Measurements from ENCODE around the gene C7orf25.

Gene C7orf25

DNA sequence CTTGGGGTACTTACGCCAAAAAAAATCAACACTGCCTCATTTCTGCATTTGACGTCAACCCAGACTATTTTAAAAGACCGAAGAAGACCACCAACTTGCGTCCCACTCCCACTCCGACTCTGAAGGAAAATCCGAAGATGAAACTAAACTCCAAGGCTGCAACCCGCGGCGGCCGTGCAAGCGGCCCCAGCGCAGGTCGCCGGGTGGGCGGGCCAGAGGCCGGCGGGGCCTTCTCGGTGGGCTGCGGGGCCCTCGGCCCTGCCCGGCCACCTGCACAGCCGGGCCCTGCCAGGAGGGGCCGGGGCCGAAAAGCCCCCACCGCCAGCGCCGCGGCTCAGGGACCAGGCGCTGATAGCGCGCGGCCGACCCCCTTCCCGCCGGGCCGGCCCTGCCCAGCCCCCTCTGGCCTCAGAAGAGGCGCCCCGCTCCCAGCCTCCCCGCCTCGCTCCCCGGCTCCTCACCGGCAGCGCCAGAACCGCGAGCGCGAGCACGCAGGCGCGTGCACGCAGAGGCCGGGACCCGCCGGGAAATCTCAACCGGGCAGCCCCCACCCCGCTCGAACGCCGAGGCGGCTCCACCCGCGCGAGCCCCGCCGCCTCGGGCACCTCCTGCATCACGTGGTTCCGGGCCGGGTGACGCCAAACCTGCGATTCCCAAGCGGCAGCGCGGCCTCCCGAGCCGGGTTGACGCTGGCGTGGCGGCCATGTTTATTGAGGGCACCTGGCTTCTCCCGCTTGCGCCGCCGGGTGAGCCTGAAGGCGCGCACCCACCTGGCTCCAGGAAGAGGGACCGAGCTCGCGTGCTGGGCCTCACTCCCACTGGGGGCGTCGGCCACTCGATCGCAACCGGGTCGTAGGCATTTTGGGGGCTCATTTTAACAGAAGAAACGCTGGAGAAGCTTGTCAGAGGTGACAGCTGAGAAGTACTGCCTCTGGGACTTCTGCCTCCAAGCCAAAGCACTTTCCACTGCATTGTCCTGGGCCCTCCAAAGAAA, at the start of gene C7orf25:
Gene C7orf25, minus strand, starts transcription at position 617 of the 994 bp plus-strand sequence. CDS start 1,170 bp downstream, outside the sequence.
- DNase-seq (ENCODE audit: extremely low spot score), result peak; percentile 93
- no peak for TF ChIP-seq CTBP1 (IDR thresholded peaks at IDR 0.05; ENCODE audit: borderline replicate concordance)
- no peak for TF ChIP-seq ELF4 (IDR thresholded peaks at IDR 0.05)
- 0 out of 2 replicates have a peak, but pooled peaks have one; percentile 61 for TF ChIP-seq HDGF (IDR thresholded peaks at IDR 0.05; ENCODE audit: borderline replicate concordance)
- TF ChIP-seq L3MBTL2 (conservative IDR thresholded peaks at IDR 0.05), result peak; percentile 91
- TF ChIP-seq FOXM1 (IDR thresholded peaks at IDR 0.05; ENCODE audit: borderline replicate concordance), result 0 out of 2 replicates have a peak, but pooled peaks have one; percentile 4
- POLR2A ChIA-PET, result interaction anchor here (0.7 to 2.2 kb wide), 4 partner anchors 18 to 23 kb away, joined by 4 to 7 read pairs (median 5); partner anchors contain the start of genes MRPL32 and PSMA2
- CTCF ChIA-PET, result no interaction called here

DNA sequence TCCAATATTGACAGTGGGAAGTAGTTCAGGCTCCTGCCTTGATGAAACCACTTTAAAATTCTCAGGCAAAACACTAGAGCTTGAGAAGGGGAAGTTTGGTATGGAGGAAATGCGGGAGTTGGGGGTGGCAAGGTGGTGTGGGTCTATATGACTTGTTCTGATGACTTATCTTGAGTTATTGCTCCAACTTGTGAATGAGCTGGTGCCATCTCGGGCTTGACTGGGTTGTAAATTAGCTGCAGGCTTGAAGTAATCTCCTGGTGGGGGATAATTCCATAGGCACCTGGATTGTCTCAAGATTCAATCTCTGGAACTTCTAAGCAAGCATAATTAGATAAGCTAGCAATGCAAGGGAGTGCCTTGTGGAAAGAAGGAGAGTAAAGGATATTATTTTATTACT, 49.3 kb upstream of the C7orf25 start:
- CTCF ChIA-PET, result no interaction called here

DNA sequence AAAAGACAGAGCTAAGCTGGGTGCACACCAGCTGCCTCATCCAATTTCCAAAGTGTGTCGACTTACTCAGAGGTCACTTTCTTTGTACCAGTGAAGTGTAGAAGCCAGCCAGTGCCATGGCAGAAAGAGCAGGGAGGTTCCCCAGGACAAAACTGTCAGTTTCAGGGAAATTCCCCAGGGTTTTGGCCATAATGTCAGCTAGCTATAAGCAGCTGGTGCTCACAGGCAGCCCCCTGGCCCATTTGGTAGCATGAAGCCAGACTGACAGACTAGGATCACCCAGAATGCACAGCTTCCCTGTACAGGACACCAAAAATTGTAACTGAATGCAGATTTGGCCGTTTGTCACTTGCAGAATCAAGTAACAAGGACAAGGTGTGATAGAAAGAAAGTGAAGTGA, 48.9 kb upstream of the C7orf25 start:
- DNase-seq (ENCODE audit: extremely low spot score), result no peak
- TF ChIP-seq LEF1 (IDR thresholded peaks at IDR 0.05; ENCODE audit: borderline replicate concordance), result no peak
- TF ChIP-seq FOXM1 (IDR thresholded peaks at IDR 0.05; ENCODE audit: borderline replicate concordance), result no peak
- TF ChIP-seq L3MBTL2 (conservative IDR thresholded peaks at IDR 0.05), result no peak
- TF ChIP-seq, protein P1, sequence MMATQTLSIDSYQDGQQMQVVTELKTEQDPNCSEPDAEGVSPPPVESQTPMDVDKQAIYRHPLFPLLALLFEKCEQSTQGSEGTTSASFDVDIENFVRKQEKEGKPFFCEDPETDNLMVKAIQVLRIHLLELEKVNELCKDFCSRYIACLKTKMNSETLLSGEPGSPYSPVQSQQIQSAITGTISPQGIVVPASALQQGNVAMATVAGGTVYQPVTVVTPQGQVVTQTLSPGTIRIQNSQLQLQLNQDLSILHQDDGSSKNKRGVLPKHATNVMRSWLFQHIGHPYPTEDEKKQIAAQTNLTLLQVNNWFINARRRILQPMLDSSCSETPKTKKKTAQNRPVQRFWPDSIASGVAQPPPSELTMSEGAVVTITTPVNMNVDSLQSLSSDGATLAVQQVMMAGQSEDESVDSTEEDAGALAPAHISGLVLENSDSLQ (IDR thresholded peaks at IDR 0.05), result no peak
- TF ChIP-seq TARDBP (IDR thresholded peaks at IDR 0.05), result no peak
- TF ChIP-seq FOXA1 (IDR thresholded peaks at IDR 0.05), result no peak
- TF ChIP-seq CTBP1 (IDR thresholded peaks at IDR 0.05; ENCODE audit: borderline replicate concordance), result no peak
- ChIA-PET CTCF (interaction anchor here (0.9 kb wide), 1 partner anchor 15 kb away, joined by 4 read pairs; no protein-coding TSS in a partner anchor), POLR2A (no interaction called here)

More for the DNA sequence above, 49.3 kb upstream of the C7orf25 start:
- TF ChIP-seq ELF4 (IDR thresholded peaks at IDR 0.05), result no peak
- DNase-seq (ENCODE audit: extremely low spot score), result no peak
- POLR2A ChIA-PET, result no interaction called here

DNA sequence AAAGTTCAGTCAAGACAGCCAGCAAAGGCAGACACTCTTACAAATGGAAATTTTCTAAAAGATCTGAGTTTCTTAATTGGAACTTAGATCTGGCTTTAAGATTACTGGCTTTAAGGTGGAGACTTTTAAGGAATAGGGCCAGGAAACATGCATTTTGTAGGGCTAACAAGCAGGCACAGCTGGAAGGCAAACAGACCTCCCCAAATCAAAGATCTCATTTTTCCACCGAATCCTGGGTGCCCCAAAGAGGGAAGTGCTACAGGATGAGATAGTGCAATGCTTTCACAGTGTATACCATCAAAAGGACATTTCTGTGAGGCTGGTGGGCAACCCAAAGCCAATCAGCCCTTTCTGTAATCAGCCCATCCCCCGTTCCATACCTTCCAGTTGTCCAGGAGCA, 47.7 kb upstream of the C7orf25 start:
- POLR2A ChIA-PET, result no interaction called here
- DNase-seq (ENCODE audit: extremely low spot score), result no peak
- TF ChIP-seq FOXK2 (IDR thresholded peaks at IDR 0.05), result no peak
- TF ChIP-seq SP1 (IDR thresholded peaks at IDR 0.05), result no peak
- TF ChIP-seq LEF1 (IDR thresholded peaks at IDR 0.05; ENCODE audit: borderline replicate concordance), result no peak
- TF ChIP-seq ZNF384 (IDR thresholded peaks at IDR 0.05), result no peak
- no peak for TF ChIP-seq SUZ12 (IDR thresholded peaks at IDR 0.05)
- no peak for TF ChIP-seq HDGF (IDR thresholded peaks at IDR 0.05; ENCODE audit: borderline replicate concordance)
- TF ChIP-seq ARNT (IDR thresholded peaks at IDR 0.05), result no peak
- no peak for TF ChIP-seq ELF4 (IDR thresholded peaks at IDR 0.05)
- TF ChIP-seq NFRKB (IDR thresholded peaks at IDR 0.05), result no peak
- no peak for TF ChIP-seq CTBP1 (IDR thresholded peaks at IDR 0.05; ENCODE audit: borderline replicate concordance)
- no peak for TF ChIP-seq FOXA1 (IDR thresholded peaks at IDR 0.05)
- TF ChIP-seq FOXM1 (IDR thresholded peaks at IDR 0.05; ENCODE audit: borderline replicate concordance), result no peak
- TF ChIP-seq, protein P1 (IDR thresholded peaks at IDR 0.05), result no peak
- TF ChIP-seq L3MBTL2 (conservative IDR thresholded peaks at IDR 0.05), result no peak
- no peak for TF ChIP-seq BHLHE40 (IDR thresholded peaks at IDR 0.05; ENCODE audit: borderline replicate concordance)
- no peak for TF ChIP-seq TARDBP (IDR thresholded peaks at IDR 0.05)
- CTCF ChIA-PET, result interaction anchor here (0.9 kb wide), 1 partner anchor 14 kb away, joined by 4 read pairs; no protein-coding TSS in a partner anchor

- CTCF ChIA-PET, result no interaction called here
- POLR2A ChIA-PET, result no interaction called here
Measured at GRCh38 chr7:42956062-42956461, 44.2 kb upstream of the C7orf25 start.

DNA sequence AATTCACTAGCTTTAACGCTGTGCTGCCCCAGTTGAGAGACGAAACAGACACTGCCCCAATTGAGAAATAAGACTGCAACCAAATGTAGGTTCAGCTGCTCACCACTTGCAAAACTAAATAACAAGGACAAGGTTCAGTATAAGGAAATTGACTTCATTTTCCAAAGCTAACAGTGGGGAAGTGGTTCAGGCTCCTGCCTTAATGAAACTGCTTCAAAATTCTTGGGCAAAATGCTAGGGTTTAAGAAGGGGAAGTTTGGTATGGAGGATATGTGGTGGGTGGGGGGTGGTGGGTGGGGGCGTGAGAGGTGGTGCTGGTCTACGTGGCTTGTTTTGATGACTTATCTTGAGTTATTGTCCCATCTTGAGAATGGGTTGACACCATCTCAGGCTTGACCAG, 42.1 kb upstream of the C7orf25 start:
- TF ChIP-seq SP1 (IDR thresholded peaks at IDR 0.05), result no peak
- TF ChIP-seq ZNF384 (IDR thresholded peaks at IDR 0.05), result no peak
- no peak for TF ChIP-seq FOXM1 (IDR thresholded peaks at IDR 0.05; ENCODE audit: borderline replicate concordance)
- TF ChIP-seq ELF4 (IDR thresholded peaks at IDR 0.05), result no peak
- no peak for DNase-seq (ENCODE audit: extremely low spot score)
- POLR2A ChIA-PET, result interaction anchor here (1.1 kb wide), 1 partner anchor 22 kb away, joined by 3 read pairs; the partner anchor contains the start of genes MRPL32 and PSMA2
- CTCF ChIA-PET, result no interaction called here

More at GRCh38 chr7:42956062-42956461, 44.2 kb upstream of the C7orf25 start:
- TF ChIP-seq CTBP1 (IDR thresholded peaks at IDR 0.05; ENCODE audit: borderline replicate concordance), result no peak
- no peak for DNase-seq (ENCODE audit: extremely low spot score)

- DNase-seq (ENCODE audit: extremely low spot score), result no peak
- TF ChIP-seq ELF4 (IDR thresholded peaks at IDR 0.05), result no peak
- no peak for TF ChIP-seq NFRKB (IDR thresholded peaks at IDR 0.05)
- TF ChIP-seq FOXM1 (IDR thresholded peaks at IDR 0.05; ENCODE audit: borderline replicate concordance), result no peak
- TF ChIP-seq, protein P1 (IDR thresholded peaks at IDR 0.05), result no peak
- TF ChIP-seq L3MBTL2 (conservative IDR thresholded peaks at IDR 0.05), result no peak
- TF ChIP-seq SP1 (IDR thresholded peaks at IDR 0.05), result no peak
- TF ChIP-seq LEF1 (IDR thresholded peaks at IDR 0.05; ENCODE audit: borderline replicate concordance), result no peak
- TF ChIP-seq TARDBP (IDR thresholded peaks at IDR 0.05), result no peak
- TF ChIP-seq ARNT (IDR thresholded peaks at IDR 0.05), result no peak
- no peak for TF ChIP-seq FOXK2 (IDR thresholded peaks at IDR 0.05)
- TF ChIP-seq ZNF384 (IDR thresholded peaks at IDR 0.05), result no peak
- TF ChIP-seq HDGF (IDR thresholded peaks at IDR 0.05; ENCODE audit: borderline replicate concordance), result no peak
- TF ChIP-seq FOXA1 (IDR thresholded peaks at IDR 0.05), result no peak
- TF ChIP-seq CTBP1 (IDR thresholded peaks at IDR 0.05; ENCODE audit: borderline replicate concordance), result no peak
- no peak for TF ChIP-seq SUZ12 (IDR thresholded peaks at IDR 0.05)
- no peak for TF ChIP-seq BHLHE40 (IDR thresholded peaks at IDR 0.05; ENCODE audit: borderline replicate concordance)
- ChIA-PET CTCF (no interaction called here), POLR2A (no interaction called here)
Measured at GRCh38 chr7:42952328-42952727, 40.5 kb upstream of the C7orf25 start.

Data from HEK293T (cell line).